Hematopoietic multipotent progenitor cell treated with erythropoietin and hydrocortisone succinate and interleukin-3 and kit ligand, for 4 days (in vitro differentiated cells): Measurements from ENCODE around the gene KLHL21.
"Not testable (repeated sequence)": the region's sequence is repeated elsewhere in the genome, so short reads cannot be mapped to it uniquely, and the experiment has no call there.

ENCODE experiments used
- DNase-seq: peaks from one replicate; pipeline ENCODE4 v3.0.0-alpha.2; 2015

KLHL21 gene

DNA sequence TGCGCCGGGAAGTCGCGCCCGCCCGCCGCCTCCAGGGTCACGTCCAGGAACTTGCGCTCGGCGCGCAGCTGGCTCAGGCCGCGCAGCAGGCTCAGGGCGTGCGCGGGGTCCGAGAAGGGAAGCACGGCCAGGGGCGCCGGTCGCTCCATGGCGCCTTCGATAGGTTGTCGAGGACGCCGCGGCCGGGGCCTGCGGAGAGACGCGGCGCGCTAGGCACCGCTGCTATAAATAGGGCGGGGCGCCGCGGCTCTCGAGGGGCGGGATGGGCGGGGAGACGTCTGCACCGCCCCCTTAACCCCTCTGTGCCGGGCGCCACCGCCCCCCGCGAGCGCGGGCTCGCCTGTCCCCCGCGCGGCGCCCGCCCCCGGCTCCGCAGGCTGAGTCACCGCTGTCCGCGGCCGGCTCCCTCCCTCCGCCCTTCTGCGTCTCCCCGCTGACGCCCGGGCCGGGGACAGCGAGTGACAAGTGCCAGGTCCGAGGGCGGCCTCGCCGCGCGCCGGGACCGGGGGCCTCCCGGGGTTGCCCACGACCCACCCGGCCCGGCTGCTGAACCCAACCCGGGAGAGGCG is at the start of gene KLHL21:
TSS of gene KLHL21 (minus strand) at position 201 of the 569 bp plus-strand sequence. CDS start at position 149, 52 bp downstream.
- DNase-seq, result peak; percentile 96

DNA sequence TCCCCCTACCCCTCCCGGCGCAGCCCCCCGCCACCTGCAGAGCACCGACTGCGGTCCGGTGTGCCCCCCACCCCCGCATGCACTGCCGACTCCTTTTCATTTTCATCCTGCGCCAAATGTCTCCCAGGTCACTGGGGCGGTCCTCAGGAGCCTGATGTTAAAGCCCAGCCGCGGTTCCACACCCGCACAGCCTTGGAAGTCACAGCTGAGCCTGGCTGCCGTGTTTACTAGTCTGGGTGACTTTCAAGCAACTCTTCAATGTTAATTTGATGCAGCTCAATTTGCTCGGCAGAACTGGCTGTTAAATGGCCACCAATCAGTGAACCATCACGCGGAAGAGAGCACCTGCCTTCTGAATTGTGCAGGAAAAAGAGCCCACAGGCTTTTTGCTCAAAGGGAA is 49.2 kb upstream of the KLHL21 start:
- no peak for DNase-seq

DNA sequence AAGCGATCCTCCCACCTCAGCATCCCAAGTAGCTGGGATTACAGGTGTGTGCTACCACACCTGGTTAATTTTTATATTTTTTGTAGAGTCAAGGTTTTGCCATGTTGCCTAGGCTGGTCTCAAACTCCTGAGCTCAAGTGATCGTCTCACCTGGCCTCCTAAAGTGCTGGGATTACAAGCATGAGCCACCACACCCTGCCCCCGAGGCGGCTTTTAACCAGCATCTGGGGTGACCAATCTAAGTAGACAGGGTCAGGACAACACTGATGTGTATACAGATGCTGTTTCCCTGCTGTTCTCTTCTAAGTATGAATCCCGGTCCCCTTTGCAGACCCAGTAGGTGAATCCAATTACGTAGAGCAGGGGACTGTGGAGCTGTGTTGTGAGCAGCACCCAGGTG is 45.9 kb upstream of the KLHL21 start:
- DNase-seq, result no peak

- peak; percentile 78 for DNase-seq
These were observed 44.0 kb upstream of the KLHL21 start for GRCh38 chr1:6646499-6647148.

DNA sequence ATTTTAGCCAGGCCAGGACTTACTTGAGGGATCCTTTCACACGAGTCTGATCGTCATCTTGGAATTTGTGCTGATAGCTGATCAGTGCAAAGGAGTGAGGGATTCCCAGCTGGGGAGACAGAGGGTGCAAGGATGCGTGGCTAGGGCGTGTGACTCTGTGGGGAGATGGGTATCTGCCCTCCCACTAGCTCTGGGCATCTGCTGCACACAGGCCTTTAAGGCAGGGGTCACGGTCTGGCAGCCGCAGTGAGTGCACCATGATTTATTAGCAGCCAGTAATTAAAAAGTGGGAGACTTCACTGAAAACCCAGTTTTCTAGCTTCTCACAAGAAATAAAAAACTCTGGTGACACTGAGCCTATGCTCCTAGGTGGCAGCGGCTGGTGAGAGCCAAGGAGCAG is 42.3 kb upstream of the KLHL21 start:
- DNase-seq, result no peak

GRCh38 chr1:6640867-6641266 is 38.2 kb upstream of the KLHL21 start:
- DNase-seq, result not testable (repeated sequence)

- DNase-seq, result no peak
These were observed 35.6 kb upstream of the KLHL21 start for GRCh38 chr1:6638226-6638625.

DNA sequence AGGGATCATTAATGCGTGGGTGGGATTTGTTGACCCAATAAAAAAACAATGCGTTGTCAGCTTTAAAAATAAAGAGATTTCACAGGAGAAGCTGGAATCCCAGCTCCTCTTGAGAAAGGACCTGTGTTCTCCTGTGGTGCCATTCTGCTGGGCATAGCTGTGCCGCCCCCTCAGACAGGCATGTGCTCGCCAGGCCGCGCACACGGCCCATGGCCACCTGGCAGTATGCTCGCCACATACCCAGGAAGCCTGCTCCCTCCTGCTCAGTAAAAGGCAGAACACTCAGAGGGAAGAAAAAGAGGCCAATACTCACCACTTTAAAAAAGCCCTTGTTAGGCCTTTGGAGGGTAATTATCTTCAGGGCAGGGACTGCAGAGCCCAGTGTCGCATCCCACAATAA is 35.1 kb upstream of the KLHL21 start:
- DNase-seq, result no peak

DNA sequence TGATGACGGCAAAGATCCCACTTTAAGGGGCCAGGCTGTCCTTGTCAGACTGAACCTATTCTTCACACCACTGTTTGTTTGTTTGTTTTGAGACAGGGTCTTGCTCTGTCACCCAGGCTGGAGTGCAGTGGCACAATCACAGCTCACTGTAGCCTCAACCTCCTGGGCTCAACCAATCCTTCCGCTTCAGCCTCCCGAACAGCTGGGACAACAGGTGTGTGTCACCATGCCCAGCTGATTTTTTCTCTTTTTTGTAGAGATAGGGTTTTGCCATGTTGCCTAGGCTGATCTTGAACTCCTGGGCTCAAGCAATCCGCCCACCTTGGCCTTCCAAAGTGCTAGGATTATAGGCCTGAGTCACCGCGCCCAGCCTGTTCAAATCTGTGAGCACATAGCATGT is 34.1 kb upstream of the KLHL21 start:
- DNase-seq, result not testable (repeated sequence)

DNA sequence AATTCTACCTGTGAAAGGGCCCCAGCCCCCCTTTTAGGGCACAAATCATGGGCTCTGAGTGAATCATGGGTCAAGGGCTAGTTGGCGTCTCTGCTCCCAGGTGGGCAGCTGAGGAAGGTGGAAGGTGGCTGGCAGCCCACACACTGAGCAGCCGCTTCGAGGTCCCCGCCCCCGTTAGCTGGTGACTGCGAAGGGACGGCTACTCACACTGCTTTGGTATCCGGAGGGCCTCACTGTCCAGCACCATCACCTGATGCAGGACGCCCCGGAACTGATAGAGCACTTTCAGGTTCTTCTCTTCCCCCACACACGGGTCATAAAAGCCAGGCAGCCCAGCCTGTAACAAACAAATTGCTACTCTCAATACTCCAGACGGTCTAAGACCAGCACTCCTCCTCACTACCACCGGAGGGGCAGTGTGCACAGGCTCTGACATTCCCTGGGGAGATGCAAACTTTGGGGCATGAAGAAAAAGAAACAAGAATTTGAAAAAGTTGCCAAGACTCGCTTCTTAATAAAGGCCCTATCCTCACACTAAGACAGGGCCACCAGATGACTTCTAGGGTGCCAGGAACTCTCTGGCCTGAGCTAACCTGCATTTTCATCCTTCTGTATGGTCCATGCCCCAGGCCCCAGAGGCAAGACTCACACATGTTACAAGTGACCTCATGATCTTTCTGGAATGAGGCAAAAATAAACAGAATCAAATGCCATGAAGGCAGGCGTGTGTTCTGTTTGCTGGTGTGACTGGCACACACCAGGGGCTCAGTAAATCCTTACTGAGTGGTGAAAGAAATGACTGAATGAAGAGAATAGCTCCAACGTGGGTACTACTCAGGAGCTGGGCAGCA is 33.5 kb upstream of the KLHL21 start:
- no peak for DNase-seq

GRCh38 chr1:6635161-6635909 is 32.7 kb upstream of the KLHL21 start:
- DNase-seq, result no peak

- DNase-seq, result peak; percentile 79
These were observed 31.8 kb upstream of the KLHL21 start for GRCh38 chr1:6634371-6635052.

DNA sequence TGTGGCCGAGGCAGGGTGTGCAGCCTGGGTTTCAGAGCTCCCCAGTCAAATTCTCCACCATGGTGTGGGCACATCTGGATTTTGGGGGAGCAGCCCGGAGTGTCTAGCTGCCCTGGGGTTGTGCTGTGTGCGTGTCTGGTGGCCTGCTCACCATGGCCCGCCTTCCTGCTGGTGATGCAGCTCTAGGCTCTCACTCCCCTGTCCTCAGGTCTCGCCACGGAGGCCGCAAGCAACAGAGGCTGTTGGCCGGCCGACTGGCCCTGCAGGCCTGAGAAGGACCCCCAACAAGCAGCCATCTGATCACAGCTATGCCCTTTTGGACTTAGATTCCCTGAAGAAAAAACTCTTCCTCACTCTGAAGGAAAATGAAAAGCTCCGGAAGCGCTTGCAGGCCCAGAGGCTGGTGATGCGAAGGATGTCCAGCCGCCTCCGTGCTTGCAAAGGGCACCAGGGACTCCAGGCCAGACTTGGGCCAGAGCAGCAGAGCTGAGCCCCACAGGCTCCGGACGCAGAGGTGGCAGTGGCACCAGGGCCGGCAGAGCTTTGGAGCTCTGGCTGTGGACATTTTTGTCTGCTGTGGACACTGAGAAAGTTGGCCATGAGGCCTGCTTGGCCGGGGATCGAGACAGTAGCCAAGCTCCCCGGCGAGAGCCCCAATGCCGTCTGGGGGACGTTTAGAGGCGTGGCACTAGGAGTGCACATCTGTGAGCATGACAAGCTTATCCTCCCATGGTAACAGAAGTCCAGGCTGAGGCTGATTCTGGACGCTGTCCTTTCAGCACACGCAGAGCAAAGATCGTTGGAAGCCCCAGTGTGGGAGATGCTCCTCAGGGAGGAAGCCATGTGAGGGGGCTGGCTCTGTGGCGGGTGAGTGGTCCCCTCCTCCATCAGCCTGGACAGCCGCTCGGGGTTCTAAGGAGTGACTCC is 30.2 kb upstream of the KLHL21 start:
- DNase-seq, result no peak

DNA sequence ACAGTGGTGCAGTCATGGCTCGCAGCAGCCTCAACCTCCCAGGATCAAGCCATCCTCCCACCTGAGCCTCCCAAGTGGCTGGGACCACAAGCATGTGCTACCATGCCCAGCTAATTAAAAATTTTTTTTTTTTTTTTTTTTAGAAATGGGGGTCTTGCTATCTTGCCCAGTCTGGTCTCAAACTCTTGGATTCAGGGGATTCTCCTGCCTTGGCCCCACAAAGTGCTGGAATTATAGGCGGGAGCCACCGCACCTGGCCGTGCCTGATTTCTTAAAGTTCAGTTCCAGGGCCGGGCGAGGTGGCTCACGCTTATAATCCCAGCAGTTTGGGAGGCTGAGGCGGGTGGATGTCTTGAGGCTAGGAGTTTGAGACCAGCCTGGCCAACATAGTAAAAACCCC is 28.4 kb upstream of the KLHL21 start:
- DNase-seq, result no peak

- DNase-seq, result no peak
These were observed 27.4 kb upstream of the KLHL21 start for GRCh38 chr1:6630027-6630426.

DNA sequence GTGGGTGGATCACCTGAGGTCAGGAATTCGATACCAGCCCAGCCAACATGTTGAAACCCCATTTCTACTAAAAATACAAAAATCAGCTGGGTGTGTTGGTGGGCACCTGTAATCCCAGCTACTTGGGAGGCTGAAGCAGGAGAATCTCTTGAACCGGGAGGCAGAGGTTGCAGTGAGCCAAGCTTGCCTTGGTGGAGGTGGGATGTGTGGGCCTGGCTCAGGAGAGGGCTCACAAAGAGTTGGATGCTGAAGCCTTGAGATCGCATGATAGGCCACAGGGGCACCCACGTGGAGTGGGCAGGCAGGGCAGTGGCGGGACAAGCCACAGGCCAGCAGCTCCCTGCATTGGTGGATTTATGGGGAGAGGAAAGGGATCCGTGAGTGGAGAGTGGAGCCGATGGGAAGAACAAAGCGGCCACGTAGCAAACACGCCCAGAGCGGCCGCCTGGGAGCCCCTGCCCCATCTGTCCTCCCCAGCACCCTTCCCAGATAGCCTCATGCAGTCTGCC is 26.4 kb upstream of the KLHL21 start:
- no peak for DNase-seq

DNA sequence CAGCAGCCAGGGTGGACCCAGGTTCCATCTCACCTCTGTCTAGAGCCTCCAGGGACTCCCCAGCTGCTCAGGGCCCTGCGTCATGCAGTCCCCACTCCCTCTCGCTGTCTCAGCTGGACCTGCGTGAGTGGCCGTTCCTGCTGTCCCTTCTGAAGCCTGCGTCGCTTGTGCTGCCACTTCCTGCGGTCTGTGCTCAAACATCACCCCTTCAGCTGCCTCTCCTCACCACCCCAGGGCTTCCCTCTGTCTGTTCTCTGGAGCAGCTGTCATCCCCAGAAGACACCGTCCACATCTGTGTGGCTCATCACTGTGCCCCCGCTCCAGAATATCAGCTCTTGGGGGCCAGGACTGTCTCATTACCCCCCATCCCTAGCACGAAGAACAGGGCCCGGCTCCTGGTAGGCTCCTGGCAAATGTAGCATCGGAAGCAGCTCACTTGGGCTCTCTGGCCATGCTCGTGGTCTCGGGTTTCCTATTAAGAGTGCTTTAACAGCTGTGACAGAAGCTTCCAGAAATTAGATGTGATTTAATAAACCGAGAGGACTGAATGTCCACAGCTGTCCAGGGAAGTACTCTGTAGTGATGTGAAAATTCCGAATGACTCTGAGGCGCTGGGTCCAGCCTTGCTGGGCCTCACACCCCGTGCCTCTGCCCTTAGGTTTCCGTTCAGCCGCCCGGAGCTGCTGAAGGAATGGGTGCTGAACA is 25.3 kb upstream of the KLHL21 start:
- DNase-seq, result no peak

DNA sequence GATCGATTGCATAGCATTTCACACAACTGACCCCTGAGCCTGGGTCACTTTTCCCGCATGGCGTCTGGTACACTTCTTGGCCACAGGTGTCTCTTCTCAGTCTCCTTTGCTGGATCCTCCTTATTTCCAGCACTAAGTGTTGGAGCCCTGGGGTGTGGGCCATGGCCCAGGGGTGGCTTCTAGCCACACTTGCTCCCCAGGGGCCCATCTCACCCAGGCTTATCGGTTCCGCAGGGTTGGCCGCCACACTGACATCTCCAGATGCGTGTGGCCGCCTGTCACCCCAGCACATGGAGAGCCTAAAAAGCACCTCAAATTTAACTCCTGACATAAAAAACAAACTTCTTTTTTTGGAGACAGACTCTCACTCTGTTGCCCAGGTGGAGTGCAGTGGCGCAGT is 24.4 kb upstream of the KLHL21 start:
- DNase-seq, result no peak

DNA sequence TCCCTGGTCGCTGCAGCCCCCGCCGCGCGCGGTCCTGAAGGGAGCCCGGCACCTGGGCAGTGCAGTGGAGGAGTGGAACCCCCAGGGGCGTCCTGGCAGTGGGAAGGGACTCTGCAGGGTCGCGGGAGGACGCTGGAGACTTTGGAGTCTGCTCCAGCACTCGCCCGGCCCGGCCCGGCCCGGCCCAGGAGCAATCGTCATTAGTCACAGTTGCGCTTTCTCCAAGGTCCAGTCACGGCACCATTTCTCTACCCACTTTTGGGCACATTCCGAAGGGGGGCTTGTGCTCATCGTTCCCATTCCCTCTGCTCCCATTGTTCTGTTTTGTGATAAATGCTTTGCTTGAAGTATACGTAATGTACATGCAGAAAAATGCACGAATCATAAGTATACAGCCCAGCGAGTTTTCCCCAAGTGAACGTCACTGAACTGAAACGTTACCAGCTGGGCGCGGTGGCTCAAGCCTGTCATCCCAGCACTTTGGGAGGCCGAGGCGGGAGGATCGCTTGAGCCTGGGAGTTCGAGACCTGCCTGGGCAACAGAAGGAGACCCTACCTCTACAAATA is 23.0 kb upstream of the KLHL21 start:
- DNase-seq, result peak; percentile 50
